Sigmoid colon (tissue), 3 donors: ENCODE measurements around the gene RAVER2.

Source experiments
- CTCF ChIP-seq, 4 experiments: fragments of 450-650 bp in 3 of 4; fragments of 200-600 bp in 1 of 4; IDR thresholded peaks; one replicate each; pipeline ENCODE4 v1.5.1; 2016 to 2019; ENCODE audit warnings: antibody characterized with exemption in 4 of 4, mild to moderate bottlenecking in 3 of 4, moderate library complexity in 2 of 4
- POLR2A ChIP-seq, 2 donors: fragments of 450-650 bp; IDR thresholded peaks; one replicate each; pipeline ENCODE4 v1.6.1; 2016; ENCODE audit warnings: antibody characterized with exemption in 2 of 2, mild to moderate bottlenecking in 2 of 2, moderate library complexity in 2 of 2

- TF ChIP-seq CTCF (IDR thresholded peaks at IDR 0.05) (no peak), POLR2A (IDR thresholded peaks at IDR 0.05) (no peak)
These were observed 15.1 kb downstream of the RAVER2 start for GRCh38 chr1:64759968-64760367.
